Loucy (cell line): Measurements from ENCODE around the gene PLA2G2A.

Experiments
- H2AFZ ChIP-seq: fragments of 200-600 bp; sonication (generic); 2 replicates; pipeline ENCODE4 v1.6.0; 2016; ENCODE audit warnings: antibody characterized with exemption, mild to moderate bottlenecking, low read length, moderate library complexity
- H3F3A ChIP-seq: fragments of 200-600 bp; 2 replicates; pipeline ENCODE4 v1.6.0; 2016; ENCODE audit warnings: antibody characterized with exemption, low read depth, mild to moderate bottlenecking
- H3K27me3 ChIP-seq: fragments of 200-600 bp; sonication (generic); 2 replicates; pipeline ENCODE4 v1.6.1; 2014; ENCODE audit warnings: low read length, mild to moderate bottlenecking; ENCODE audit not compliant: insufficient read depth, poor library complexity, severe bottlenecking
- H3K36me3 ChIP-seq: fragments of 200-600 bp; sonication (generic); 2 replicates; pipeline ENCODE4 v1.6.1; 2016; ENCODE audit warnings: low read length; ENCODE audit not compliant: insufficient read depth
- H3K4me1 ChIP-seq: fragments of 200-600 bp; sonication (generic); 2 replicates; pipeline ENCODE4 v1.5.1; 2014; ENCODE audit warnings: low read length, mild to moderate bottlenecking; ENCODE audit not compliant: insufficient read depth, poor library complexity, severe bottlenecking
- H3K4me2 ChIP-seq: fragments of 200-600 bp; sonication (generic); 2 replicates; pipeline ENCODE4 v1.6.0; 2014; ENCODE audit warnings: antibody characterized with exemption, low read length, low read depth, mild to moderate bottlenecking; ENCODE audit not compliant: poor library complexity, severe bottlenecking
- H3K4me3 ChIP-seq: fragments of 200-600 bp; sonication (generic); 2 replicates; pipeline ENCODE4 v1.5.1; 2014; ENCODE audit warnings: low read length, mild to moderate bottlenecking, mixed read lengths; ENCODE audit not compliant: poor library complexity, severe bottlenecking
- H3K79me2 ChIP-seq: fragments of 200-600 bp; sonication (generic); 2 replicates; pipeline ENCODE4 v1.6.1; 2014; ENCODE audit warnings: low read length; ENCODE audit not compliant: insufficient read depth
- H3K9ac ChIP-seq: fragments of 200-600 bp; sonication (generic); 2 replicates; pipeline ENCODE4 v1.6.0; 2014; ENCODE audit warnings: mild to moderate bottlenecking, low read depth, low read length, moderate library complexity; ENCODE audit not compliant: poor library complexity, severe bottlenecking
- H3K9me2 ChIP-seq: fragments of 200-600 bp; sonication (generic); replicated peaks from 2 replicates; pipeline ENCODE4 v1.6.1; 2016; ENCODE audit warnings: low read depth, low read length, mixed read lengths
- H3K9me3 ChIP-seq: fragments of 200-600 bp; sonication (generic); 2 replicates; pipeline ENCODE4 v1.6.1; 2014; ENCODE audit warnings: mild to moderate bottlenecking, antibody characterized with exemption, low read length, low read depth; ENCODE audit not compliant: insufficient read depth
- H4K20me1 ChIP-seq: fragments of 200-600 bp; sonication (generic); 2 replicates; pipeline ENCODE4 v1.6.0; 2014; ENCODE audit warnings: antibody characterized with exemption, low read length, mild to moderate bottlenecking; ENCODE audit not compliant: insufficient read depth, poor library complexity, severe bottlenecking
- CTCF ChIP-seq: fragments of 200-600 bp; sonication (generic); conservative IDR thresholded peaks from 2 replicates; pipeline ENCODE4 v1.5.1; 2014; ENCODE audit warnings: mild to moderate bottlenecking, antibody characterized with exemption, low read length
- EZH2phosphoT487 ChIP-seq: fragments of 200-600 bp; IDR thresholded peaks from 2 replicates; pipeline ENCODE4 v1.6.1; 2018; ENCODE audit warnings: antibody characterized with exemption, mild to moderate bottlenecking, moderate library complexity, borderline replicate concordance

PLA2G2A gene

DNA sequence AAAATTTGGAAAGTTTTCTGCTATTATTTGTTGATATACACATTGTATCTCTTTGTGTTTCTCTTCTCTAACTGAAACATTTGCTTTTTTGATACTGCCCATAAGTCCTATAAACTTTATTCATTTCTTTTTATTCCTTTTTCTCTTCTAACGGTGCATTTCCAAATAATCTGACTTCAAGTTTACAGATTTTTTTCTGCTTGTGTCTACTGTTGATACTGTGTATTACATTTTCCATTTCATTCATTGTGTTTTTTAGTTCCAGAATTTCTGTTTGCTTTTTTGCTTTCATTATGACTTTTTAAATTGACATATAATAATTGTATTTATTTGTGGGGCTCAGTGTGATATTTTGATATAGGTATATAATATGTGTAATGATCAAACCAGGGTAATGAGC is 38.3 kb upstream of the PLA2G2A start:
- Histone ChIP-seq H3K36me3 (no peaks in the 10 kb centered on the region), H3K9me3 (0 out of 2 replicates have a peak, but pooled peaks cover 11% of the 10 kb centered on the region), H3K79me2 (no peaks in the 10 kb centered on the region), H3K4me3 (no peak overlapping the region), H3K4me2 (no peak overlapping the region), H3K9ac (no peak overlapping the region), H2AFZ (no peak overlapping the region), H3K9me2 (no peaks in the 10 kb centered on the region), H3F3A (no peaks in the 10 kb centered on the region), H3K27me3 (no peaks in the 10 kb centered on the region), H3K4me1 (no peaks in the 10 kb centered on the region), H4K20me1 (no peaks in the 10 kb centered on the region)
- no peak for TF ChIP-seq CTCF
- TF ChIP-seq EZH2phosphoT487, result no peak

DNA sequence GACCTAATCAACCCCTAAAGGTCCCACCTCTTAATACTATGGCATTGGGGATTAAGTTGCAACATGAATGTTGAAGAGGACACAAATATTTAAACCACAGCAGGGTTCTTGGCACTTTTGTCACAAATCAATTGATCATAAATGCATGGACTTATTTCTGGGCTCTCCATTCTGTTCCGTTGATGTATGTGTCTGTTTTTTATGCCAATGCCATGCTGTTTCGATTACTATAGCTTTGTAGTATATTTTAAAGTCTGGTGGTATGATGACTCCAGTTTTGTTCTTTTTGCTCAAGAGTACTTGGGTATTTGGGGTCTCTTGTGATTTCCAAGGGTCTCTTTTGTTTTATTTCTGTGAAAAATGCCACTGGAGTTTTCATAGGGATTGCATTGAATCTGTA is 34.7 kb upstream of the PLA2G2A start:
- H4K20me1 ChIP-seq, result no peaks in the 10 kb centered on the region
- H3K36me3 ChIP-seq, result no peaks in the 10 kb centered on the region
- no peaks in the 10 kb centered on the region for H3F3A ChIP-seq
- H3K79me2 ChIP-seq, result no peaks in the 10 kb centered on the region
- H3K4me2 ChIP-seq, result no peak overlapping the region
- H3K9me2 ChIP-seq, result no peaks in the 10 kb centered on the region
- H2AFZ ChIP-seq, result no peak overlapping the region
- no peak overlapping the region for H3K4me3 ChIP-seq
- H3K27me3 ChIP-seq, result no peaks in the 10 kb centered on the region
- no peaks in the 10 kb centered on the region for H3K4me1 ChIP-seq
- H3K9ac ChIP-seq, result no peak overlapping the region
- TF ChIP-seq EZH2phosphoT487, result no peak
- TF ChIP-seq CTCF, result no peak
- 0 out of 2 replicates have a peak, but pooled peaks cover 11% of the 10 kb centered on the region for H3K9me3 ChIP-seq

- no peak overlapping the region for H3K4me2 ChIP-seq
- no peaks in the 10 kb centered on the region for H3F3A ChIP-seq
- TF ChIP-seq CTCF (no peak), EZH2phosphoT487 (no peak)
- H3K9me2 ChIP-seq, result no peaks in the 10 kb centered on the region
- H3K4me3 ChIP-seq, result no peak overlapping the region
- H2AFZ ChIP-seq, result no peak overlapping the region
- no peaks in the 10 kb centered on the region for H4K20me1 ChIP-seq
- H3K4me1 ChIP-seq, result no peaks in the 10 kb centered on the region
- H3K79me2 ChIP-seq, result no peaks in the 10 kb centered on the region
- H3K9me3 ChIP-seq, result no peaks in the 10 kb centered on the region
- no peaks in the 10 kb centered on the region for H3K27me3 ChIP-seq
- H3K9ac ChIP-seq, result no peak overlapping the region
- no peaks in the 10 kb centered on the region for H3K36me3 ChIP-seq
Measured at GRCh38 chr1:20010016-20010415, 30.6 kb upstream of the PLA2G2A start.
